ENCODE results near the gene LMAN2.

LMAN2 gene

DNA sequence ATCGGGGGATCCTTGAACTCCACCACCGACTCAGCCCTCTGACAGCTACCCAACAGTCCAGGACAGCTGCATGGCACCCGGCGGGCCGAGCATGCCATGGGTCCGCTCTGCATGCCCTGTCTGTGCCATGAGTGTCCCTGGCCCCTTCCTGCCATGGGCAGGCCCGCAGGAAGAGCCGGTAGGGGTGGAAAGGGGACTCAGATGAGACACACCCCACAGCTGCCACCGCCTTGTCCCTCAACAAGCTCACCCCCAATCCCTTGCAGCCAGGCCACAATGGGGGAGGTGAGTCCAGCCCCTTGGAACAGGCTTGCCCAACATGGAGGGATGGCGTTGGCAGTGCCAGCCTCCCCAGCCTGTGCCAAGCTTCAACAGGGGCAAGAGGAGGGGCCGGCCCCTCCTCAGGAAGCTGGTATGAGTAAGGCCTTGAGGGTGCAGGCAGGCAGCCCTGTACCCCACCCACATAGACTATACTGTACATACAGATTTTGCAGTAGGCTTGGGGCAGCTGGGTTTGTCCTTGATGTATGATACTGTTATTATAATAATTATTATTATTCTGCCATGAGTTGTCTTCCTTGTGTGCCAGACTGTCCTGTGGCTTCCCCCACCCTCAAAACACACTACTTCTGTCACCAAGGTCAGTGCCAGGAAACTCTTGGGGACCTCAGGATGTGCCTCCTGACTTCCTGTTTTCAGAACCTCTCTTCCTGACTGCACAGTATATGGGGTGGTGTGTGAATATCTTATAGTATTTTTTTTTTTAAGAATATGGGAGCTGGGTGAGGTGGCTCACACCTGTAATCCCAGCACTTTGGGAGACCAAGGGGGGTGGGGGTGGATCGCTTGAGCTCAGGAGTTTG is 20.8 kb upstream of the LMAN2 start:
- Histone ChIP-seq H4K8ac (ENCODE audit: low read depth, low read length) (peak overlapping the region; percentile 49), H2BK15ac (ENCODE audit: low read length) (peak overlapping the region; percentile 82), H3K4ac (ENCODE audit: low read length) (no peak overlapping the region), H3K9me3 (replicated peaks in 1 of 2; ENCODE audit: control insufficient read depth in 2 of 2, insufficient read depth in 1 of 2, low read depth in 1 of 2, low read length in 2 of 2) (peaks cover 0 to 2% of the 10 kb centered on the region in 2 donors), H3K18ac (ENCODE audit: low read length) (peak overlapping the region; percentile 65), H3K23ac (ENCODE audit: low read depth, low read length, poor library complexity) (peak overlapping the region; percentile 47), H2AK5ac (ENCODE audit: low read depth, low read length) (peak overlapping the region; percentile 82), H2BK5ac (ENCODE audit: low read length) (no peak overlapping the region), H3K4me2 (ENCODE audit: insufficient read depth, low read length, poor library complexity, severe bottlenecking) (no peak overlapping the region), H3K4me3 (ENCODE audit: low read length in 2 of 2) (peak overlapping the region in 1 of 2 donors; percentile 7), H2BK12ac (ENCODE audit: low read length) (no peak overlapping the region), H3K27ac (replicated peaks; ENCODE audit: low read length) (no peak overlapping the region), H3K14ac (ENCODE audit: low read length) (no peak overlapping the region), H3K36me3 (replicated peaks in 1 of 2; ENCODE audit: control insufficient read depth in 2 of 2, insufficient read depth in 2 of 2, low read length in 2 of 2) (peaks cover 2 to 7% of the 10 kb centered on the region in 2 donors), H2AFZ (ENCODE audit: low read length) (no peak overlapping the region), H4K91ac (ENCODE audit: low read depth, low read length, poor library complexity) (no peak overlapping the region), H3K9ac (ENCODE audit: low read depth, low read length, poor library complexity) (peak overlapping the region; percentile 15), H3K27me3 (ENCODE audit: control insufficient read depth in 3 of 3, insufficient read depth in 3 of 3, low read depth in 1 of 3, low read length in 3 of 3) (peaks cover 0 to 14% (median 0%) of the 10 kb centered on the region in 3 experiments), H2BK120ac (ENCODE audit: low read depth, low read length) (no peak overlapping the region), H3K4me1 (ENCODE audit: control insufficient read depth in 2 of 2, insufficient read depth in 1 of 2, low read depth in 1 of 2, low read length in 2 of 2) (peaks cover 4 to 11% of the 10 kb centered on the region in 2 donors), H3K79me1 (ENCODE audit: low read depth, low read length) (no peaks in the 10 kb centered on the region)
- no peak for DNase-seq (ENCODE audit: low spot score)
- whole genome bisulfite sequencing, 2 donors (ENCODE audit: extremely low coverage in 2 of 2, insufficient read length in 2 of 2, insufficient replicate concordance in 1 of 2): no CpG with 5 or more reads among the region's 12 CpGs

DNA sequence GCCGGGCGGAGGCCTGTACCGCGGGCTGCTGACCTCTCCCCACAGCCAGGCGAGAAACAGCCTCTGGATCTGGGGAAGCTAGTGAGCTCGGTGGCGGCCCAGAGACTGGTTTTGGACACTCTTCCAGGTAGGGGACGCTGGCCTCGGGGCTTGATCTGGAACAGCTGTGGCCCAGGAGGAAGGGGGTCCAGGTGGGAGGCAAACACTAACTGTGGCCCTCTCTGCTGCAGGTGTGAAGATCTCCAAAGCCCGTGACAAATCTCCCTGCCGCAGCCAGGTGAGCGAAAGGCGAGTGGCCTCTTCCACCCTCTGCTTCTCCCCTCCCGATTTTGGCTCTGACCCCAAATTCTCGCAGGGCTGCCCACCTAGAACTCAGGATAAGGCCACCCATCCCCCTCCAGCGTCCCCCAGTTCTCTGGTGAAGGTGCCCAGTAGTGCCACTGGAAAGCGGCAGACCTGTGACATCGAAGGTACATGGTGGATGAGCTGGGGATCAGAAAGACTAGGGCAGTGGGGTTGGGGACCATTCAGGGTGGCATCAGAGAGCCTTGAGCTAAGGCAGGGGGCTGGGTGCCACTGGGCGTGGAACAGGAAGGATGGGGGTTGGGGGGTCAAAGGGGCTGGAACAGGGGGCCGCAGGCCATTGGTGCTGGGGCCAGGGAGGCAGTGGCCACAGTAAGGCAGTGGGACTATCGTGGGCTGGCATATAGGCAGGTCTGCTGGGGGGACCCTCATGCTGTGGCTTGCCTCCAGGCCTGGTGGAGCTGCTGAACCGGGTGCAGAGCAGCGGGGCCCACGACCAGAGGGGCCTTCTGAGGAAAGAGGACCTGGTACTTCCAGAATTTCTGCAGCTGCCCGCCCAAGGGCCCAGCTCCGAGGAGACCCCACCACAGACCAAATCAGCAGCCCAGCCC is 19.9 kb upstream of the LMAN2 start:
- H3K9ac ChIP-seq (ENCODE audit: low read depth, low read length, poor library complexity): peak overlapping the region; percentile 89
- no peaks in the 10 kb centered on the region for H3K79me1 ChIP-seq (ENCODE audit: low read depth, low read length)
- H2AFZ ChIP-seq (ENCODE audit: low read length): peak overlapping the region; percentile 92
- no peak overlapping the region for H4K91ac ChIP-seq (ENCODE audit: low read depth, low read length, poor library complexity)
- H2BK5ac ChIP-seq (ENCODE audit: low read length): no peak overlapping the region
- peak overlapping the region; percentile 82 for H3K27ac ChIP-seq (replicated peaks; ENCODE audit: low read length)
- H3K23ac ChIP-seq (ENCODE audit: low read depth, low read length, poor library complexity): peak overlapping the region; percentile 67
- peak overlapping the region; percentile 91 for H2BK15ac ChIP-seq (ENCODE audit: low read length)
- no peak overlapping the region for H2BK120ac ChIP-seq (ENCODE audit: low read depth, low read length)
- peaks cover 0 to 14% (median 0%) of the 10 kb centered on the region in 3 experiments for H3K27me3 ChIP-seq (ENCODE audit: control insufficient read depth in 3 of 3, insufficient read depth in 3 of 3, low read depth in 1 of 3, low read length in 3 of 3)
- H3K4me3 ChIP-seq (ENCODE audit: low read length in 2 of 2): peak overlapping the region; percentile 61 to 75
- H4K8ac ChIP-seq (ENCODE audit: low read depth, low read length): no peak overlapping the region
- WGBS, 2 donors (ENCODE audit: extremely low coverage in 2 of 2, insufficient read length in 2 of 2, insufficient replicate concordance in 1 of 2): no CpG with 5 or more reads among the region's 26 CpGs
- H2AK5ac ChIP-seq (ENCODE audit: low read depth, low read length): peak overlapping the region; percentile 82
- peak overlapping the region; percentile 83 for H3K4me2 ChIP-seq (ENCODE audit: insufficient read depth, low read length, poor library complexity, severe bottlenecking)
- peak overlapping the region; percentile 5 for H3K14ac ChIP-seq (ENCODE audit: low read length)
- peaks cover 7 to 12% of the 10 kb centered on the region in 2 donors for H3K4me1 ChIP-seq (ENCODE audit: control insufficient read depth in 2 of 2, insufficient read depth in 1 of 2, low read depth in 1 of 2, low read length in 2 of 2)
- peaks cover 2 to 7% of the 10 kb centered on the region in 2 donors for H3K36me3 ChIP-seq (replicated peaks in 1 of 2; ENCODE audit: control insufficient read depth in 2 of 2, insufficient read depth in 2 of 2, low read length in 2 of 2)
- peaks cover 0 to 2% of the 10 kb centered on the region in 2 donors for H3K9me3 ChIP-seq (replicated peaks in 1 of 2; ENCODE audit: control insufficient read depth in 2 of 2, insufficient read depth in 1 of 2, low read depth in 1 of 2, low read length in 2 of 2)
- no peak for DNase-seq (ENCODE audit: low spot score)
- H3K18ac ChIP-seq (ENCODE audit: low read length): peak overlapping the region; percentile 96
- H3K4ac ChIP-seq (ENCODE audit: low read length): no peak overlapping the region
- H2BK12ac ChIP-seq (ENCODE audit: low read length): no peak overlapping the region

DNA sequence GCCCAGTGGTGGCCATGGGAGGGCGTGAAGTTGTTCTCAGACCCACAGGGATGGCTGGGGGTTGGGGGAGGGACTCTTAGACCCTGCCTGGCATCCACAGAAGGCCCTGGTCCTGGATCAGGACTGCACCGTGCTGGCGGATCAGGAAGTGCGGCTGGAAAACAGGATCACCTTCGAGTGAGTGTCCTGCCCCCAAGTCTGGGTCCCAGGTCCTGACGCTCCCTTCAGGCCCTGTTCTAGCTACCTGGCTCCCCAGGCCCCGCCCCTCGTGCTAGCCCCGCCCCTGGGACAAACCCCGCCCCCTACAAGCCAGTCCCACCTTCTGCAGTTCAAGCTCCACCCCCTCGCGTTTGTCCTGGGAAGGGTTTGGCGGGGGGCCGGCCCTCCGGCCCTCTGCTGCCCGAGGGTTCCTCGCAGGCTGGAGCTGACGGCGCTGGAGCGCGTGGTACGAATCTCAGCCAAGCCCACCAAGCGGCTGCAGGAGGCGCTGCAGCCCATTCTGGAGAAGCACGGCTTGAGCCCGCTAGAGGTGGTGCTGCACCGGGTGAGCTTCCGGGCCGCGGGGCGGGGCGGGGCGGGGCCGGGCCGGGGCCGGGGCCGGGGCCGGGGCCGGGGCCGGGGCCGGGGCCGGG is 19.1 kb upstream of the LMAN2 start:
- Histone ChIP-seq H2AFZ (ENCODE audit: low read length) (peak overlapping the region; percentile 92), H3K4me1 (ENCODE audit: control insufficient read depth in 2 of 2, insufficient read depth in 1 of 2, low read depth in 1 of 2, low read length in 2 of 2) (peaks cover 14 to 18% of the 10 kb centered on the region in 2 donors), H4K91ac (ENCODE audit: low read depth, low read length, poor library complexity) (no peak overlapping the region), H3K4ac (ENCODE audit: low read length) (peak overlapping the region; percentile 26), H2BK5ac (ENCODE audit: low read length) (peak overlapping the region; percentile 44), H2BK15ac (ENCODE audit: low read length) (peak overlapping the region; percentile 10), H2AK5ac (ENCODE audit: low read depth, low read length) (peak overlapping the region; percentile 43), H4K8ac (ENCODE audit: low read depth, low read length) (peak overlapping the region; percentile 66), H3K27ac (replicated peaks; ENCODE audit: low read length) (peak overlapping the region; percentile 82), H2BK12ac (ENCODE audit: low read length) (peak overlapping the region; percentile 26), H3K23ac (ENCODE audit: low read depth, low read length, poor library complexity) (peak overlapping the region; percentile 67), H3K79me1 (ENCODE audit: low read depth, low read length) (no peaks in the 10 kb centered on the region), H3K27me3 (ENCODE audit: control insufficient read depth in 3 of 3, insufficient read depth in 3 of 3, low read depth in 1 of 3, low read length in 3 of 3) (peaks cover 0 to 14% (median 0%) of the 10 kb centered on the region in 3 experiments), H3K36me3 (replicated peaks in 1 of 2; ENCODE audit: control insufficient read depth in 2 of 2, insufficient read depth in 2 of 2, low read length in 2 of 2) (peaks cover 2 to 7% of the 10 kb centered on the region in 2 donors), H3K14ac (ENCODE audit: low read length) (no peak overlapping the region), H3K9ac (ENCODE audit: low read depth, low read length, poor library complexity) (no peak overlapping the region), H2BK120ac (ENCODE audit: low read depth, low read length) (no peak overlapping the region), H3K4me2 (ENCODE audit: insufficient read depth, low read length, poor library complexity, severe bottlenecking) (peak overlapping the region; percentile 83), H3K4me3 (ENCODE audit: low read length in 2 of 2) (peak overlapping the region in 1 of 2 donors; percentile 61), H3K18ac (ENCODE audit: low read length) (peak overlapping the region; percentile 81), H3K9me3 (replicated peaks in 1 of 2; ENCODE audit: control insufficient read depth in 2 of 2, insufficient read depth in 1 of 2, low read depth in 1 of 2, low read length in 2 of 2) (peaks cover 0 to 2% of the 10 kb centered on the region in 2 donors)
- no CpG with 5 or more reads among the region's 42 CpGs for WGBS, 2 donors (ENCODE audit: extremely low coverage in 2 of 2, insufficient read length in 2 of 2, insufficient replicate concordance in 1 of 2)
- DNase-seq (ENCODE audit: low spot score): peak; percentile 91

Data from neuronal stem cell (in vitro differentiated cells).